ENCODE results near the gene DDX59.

DNA sequence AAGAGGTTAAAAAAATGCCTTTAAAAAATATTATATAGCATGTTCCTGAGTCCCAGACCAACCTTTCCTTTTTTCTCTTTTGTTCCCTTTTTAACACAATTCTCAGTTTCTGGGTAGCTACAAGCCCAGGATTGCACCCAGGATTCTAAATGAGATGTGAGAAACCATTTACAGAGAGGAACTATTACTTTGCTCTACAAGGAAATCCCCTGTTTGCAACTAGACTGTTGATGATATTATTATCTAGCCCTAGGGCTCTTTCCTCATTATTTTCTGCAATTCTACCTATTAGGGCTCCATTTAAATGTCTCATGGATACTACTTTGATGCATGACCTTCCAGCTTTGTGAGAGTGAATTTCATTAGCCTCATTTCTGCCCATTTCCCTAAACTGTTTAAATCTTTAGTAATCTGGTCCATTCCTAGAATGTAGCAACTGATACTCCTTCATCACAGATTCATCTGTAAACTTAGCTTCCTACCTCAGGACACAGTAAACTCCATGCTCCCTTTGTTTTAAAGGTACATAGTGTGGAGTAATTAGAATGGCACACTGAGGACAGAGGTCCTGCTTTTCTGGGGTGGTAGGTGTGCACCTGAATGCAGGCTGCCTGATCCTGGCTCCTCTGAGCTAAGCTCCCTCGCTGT is 42.0 kb downstream of the DDX59 start:
- TF ChIP-seq CTCF (IDR thresholded peaks at IDR 0.05) (no peak), EZH2phosphoT487 (IDR thresholded peaks at IDR 0.05; ENCODE audit: borderline replicate concordance, low read depth) (no peak), REST (IDR thresholded peaks at IDR 0.05; ENCODE audit: low read depth, low read length) (no peak), USF1 (IDR thresholded peaks at IDR 0.05; ENCODE audit: borderline replicate concordance, low read depth) (no peak), JUND (IDR thresholded peaks at IDR 0.05) (no peak), EP300 (IDR thresholded peaks at IDR 0.05; ENCODE audit: borderline replicate concordance in 1 of 2, low read depth in 1 of 2, low read length in 1 of 2) (no peak), POLR2AphosphoS5 (IDR thresholded peaks at IDR 0.05; ENCODE audit: low read depth, low read length) (no peak), TCF12 (IDR thresholded peaks at IDR 0.05) (no peak), NRF1 (IDR thresholded peaks at IDR 0.05; ENCODE audit: low read depth, low read length) (no peak), FOXM1 (IDR thresholded peaks at IDR 0.05; ENCODE audit: low read depth) (no peak), SIN3A (IDR thresholded peaks at IDR 0.05; ENCODE audit: borderline replicate concordance, low read depth, low read length) (no peak), PBX3 (IDR thresholded peaks at IDR 0.05) (no peak), FOXJ3 (CRISPR knock-in tag; IDR thresholded peaks at IDR 0.05) (no peak)
